ENCODE measurements around the gene HDHD2. TPM values are rescaled to one million over a fixed set of nuclear protein-coding genes. Genes with fewer than 3 reads are reported as not detected.

HDHD2 gene
- total RNA-seq, 4 donors from 2014 or later: 18.9 to 29.3 (median 25.9) TPM

DNA sequence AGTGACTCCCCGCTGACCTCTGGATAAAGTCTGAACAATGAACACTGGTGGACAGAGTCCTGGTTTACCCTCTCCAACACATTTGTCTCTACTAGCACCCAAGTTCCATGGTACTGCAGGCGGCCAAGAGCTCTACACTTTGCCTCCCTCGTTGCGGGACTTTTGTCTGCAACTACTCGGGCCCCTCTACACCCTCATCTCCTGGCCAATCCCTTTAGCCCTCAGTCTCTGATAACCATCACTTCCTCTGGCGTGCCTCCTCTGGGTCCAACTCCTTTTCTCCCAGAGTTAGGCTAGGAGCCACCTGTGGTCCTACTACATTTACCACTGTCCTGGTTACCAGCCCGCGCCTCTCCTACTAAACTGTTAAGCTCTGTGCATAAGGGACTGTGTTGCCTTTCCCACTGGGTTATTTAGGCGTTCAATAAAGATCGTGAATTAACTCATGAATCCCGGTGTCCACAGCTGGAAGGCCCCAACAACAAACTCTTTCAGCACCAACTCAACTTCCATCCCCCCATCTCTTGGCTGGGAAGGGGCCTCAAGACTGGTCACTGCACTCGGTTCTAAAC, 757 bp downstream of the HDHD2 start:
- no peaks in the 10 kb centered on the region for H3K27me3 ChIP-seq
- TF ChIP-seq POLR2A (IDR thresholded peaks at IDR 0.05): no peak
- TF ChIP-seq, protein P1, sequence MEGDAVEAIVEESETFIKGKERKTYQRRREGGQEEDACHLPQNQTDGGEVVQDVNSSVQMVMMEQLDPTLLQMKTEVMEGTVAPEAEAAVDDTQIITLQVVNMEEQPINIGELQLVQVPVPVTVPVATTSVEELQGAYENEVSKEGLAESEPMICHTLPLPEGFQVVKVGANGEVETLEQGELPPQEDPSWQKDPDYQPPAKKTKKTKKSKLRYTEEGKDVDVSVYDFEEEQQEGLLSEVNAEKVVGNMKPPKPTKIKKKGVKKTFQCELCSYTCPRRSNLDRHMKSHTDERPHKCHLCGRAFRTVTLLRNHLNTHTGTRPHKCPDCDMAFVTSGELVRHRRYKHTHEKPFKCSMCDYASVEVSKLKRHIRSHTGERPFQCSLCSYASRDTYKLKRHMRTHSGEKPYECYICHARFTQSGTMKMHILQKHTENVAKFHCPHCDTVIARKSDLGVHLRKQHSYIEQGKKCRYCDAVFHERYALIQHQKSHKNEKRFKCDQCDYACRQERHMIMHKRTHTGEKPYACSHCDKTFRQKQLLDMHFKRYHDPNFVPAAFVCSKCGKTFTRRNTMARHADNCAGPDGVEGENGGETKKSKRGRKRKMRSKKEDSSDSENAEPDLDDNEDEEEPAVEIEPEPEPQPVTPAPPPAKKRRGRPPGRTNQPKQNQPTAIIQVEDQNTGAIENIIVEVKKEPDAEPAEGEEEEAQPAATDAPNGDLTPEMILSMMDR (IDR thresholded peaks at IDR 0.05): no peak
- no peak for TF ChIP-seq EP300 (IDR thresholded peaks at IDR 0.05)
- no peak for TF ChIP-seq POLR2AphosphoS5 (IDR thresholded peaks at IDR 0.05)
- peak overlapping the region; percentile 68 to 91 for H3K4me3 ChIP-seq
- peaks cover 0 to 14% of the 10 kb centered on the region in 2 donors for H3K36me3 ChIP-seq
- H3K4me1 ChIP-seq: peaks cover 0 to 37% (median 17%) of the 10 kb centered on the region in 3 donors
- H3K27ac ChIP-seq: peak overlapping the region; percentile 84 to 96 (median 92)
- no peak for ATAC-seq
- 17 to 25% methylated on average over 9 to 11 of the region's 12 CpGs for WGBS, 2 donors (ENCODE audit: low coverage in 1 of 2)
- no peaks in the 10 kb centered on the region for H3K9me3 ChIP-seq

DNA sequence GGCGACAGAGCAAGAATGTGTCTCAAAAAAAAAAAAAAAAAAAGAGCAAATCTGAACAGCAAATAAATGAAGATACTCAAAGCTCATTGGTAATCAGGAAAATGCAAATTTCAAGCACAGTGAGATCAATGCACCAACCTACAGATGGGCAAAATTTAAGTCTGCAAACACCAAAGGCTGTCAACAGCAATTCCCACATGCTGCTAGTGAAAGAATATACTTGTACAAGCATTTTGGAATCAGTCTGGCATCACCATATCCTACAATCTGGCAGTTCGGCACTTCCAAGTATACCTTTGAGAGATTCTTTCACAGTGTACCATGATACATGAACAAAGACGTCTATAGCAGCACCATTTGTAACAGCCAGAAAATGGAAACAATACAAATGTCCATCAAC, 4.1 kb downstream of the HDHD2 start:
- TF ChIP-seq EP300 (IDR thresholded peaks at IDR 0.05) (no peak), POLR2AphosphoS5 (IDR thresholded peaks at IDR 0.05) (no peak), POLR2A (IDR thresholded peaks at IDR 0.05) (no peak)
- TF ChIP-seq, protein P1 (IDR thresholded peaks at IDR 0.05): no peak
- Histone ChIP-seq H3K4me3 (no peak overlapping the region), H3K9me3 (no peaks in the 10 kb centered on the region), H3K27ac (no peak overlapping the region), H3K36me3 (no peaks in the 10 kb centered on the region), H3K4me1 (peaks cover 0 to 34% (median 14%) of the 10 kb centered on the region in 3 donors), H3K27me3 (no peaks in the 10 kb centered on the region)
- 83 to 86% methylated on average over 2 to 3 of the region's 3 CpGs for WGBS, 2 donors (ENCODE audit: low coverage in 1 of 2)
- no peak for ATAC-seq

DNA sequence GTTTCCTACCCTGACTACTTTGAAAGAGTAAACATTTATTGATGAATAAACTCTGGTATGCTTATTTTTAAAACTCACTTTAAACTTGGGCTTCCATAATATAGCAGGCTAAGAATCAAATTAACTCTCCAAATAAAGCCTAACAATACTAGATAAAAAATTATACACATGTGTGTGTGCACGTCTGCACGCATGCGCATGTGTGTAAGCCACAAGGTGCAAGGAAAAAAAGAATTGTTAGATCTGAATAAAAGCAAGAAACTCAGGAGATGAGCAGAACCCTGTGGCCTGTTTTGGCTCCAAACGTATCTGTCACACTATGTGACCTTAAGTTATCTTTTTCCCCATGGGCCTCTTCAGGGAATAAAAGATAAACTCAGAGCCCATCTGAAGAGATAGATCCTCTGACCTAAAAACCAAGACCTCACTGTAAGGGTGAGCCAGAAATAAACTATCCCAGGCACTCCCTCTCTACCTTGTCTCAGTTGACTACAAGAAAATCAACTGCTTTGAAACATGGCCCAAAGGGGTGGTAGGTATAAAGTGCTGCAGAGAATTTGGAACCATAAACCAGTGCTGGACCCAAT, 6.3 kb downstream of the HDHD2 start:
- ATAC-seq: no peak
- no peak overlapping the region for H3K4me3 ChIP-seq
- no peaks in the 10 kb centered on the region for H3K9me3 ChIP-seq
- 94 to 95% methylated on average over 4 of the region's 4 CpGs for WGBS, 2 donors (ENCODE audit: low coverage in 1 of 2)
- no peaks in the 10 kb centered on the region for H3K27me3 ChIP-seq
- peaks cover 0 to 23% (median 6%) of the 10 kb centered on the region in 3 donors for H3K4me1 ChIP-seq
- H3K36me3 ChIP-seq: no peaks in the 10 kb centered on the region
- TF ChIP-seq, protein P1 (IDR thresholded peaks at IDR 0.05): no peak
- TF ChIP-seq POLR2AphosphoS5 (IDR thresholded peaks at IDR 0.05) (no peak), POLR2A (IDR thresholded peaks at IDR 0.05) (no peak), EP300 (IDR thresholded peaks at IDR 0.05) (no peak)
- H3K27ac ChIP-seq: no peak overlapping the region

DNA sequence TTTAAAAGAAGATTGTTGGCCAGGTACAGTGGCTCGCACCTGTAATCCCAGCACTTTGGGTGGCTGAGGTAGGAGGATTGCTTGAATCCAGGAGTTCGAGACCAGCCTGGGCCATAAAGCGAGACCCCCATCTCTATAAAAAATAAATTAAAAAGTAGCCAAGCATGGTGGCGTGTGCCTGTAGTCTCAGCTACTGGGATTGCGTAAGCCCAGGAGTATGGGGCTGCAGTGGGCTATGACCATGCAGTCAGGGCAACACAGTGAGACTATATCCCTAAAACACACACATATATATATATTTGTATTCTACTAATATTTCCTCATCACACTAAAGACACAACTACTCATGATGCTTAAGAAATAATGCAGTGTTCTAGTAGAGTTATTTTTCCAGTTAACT, 7.1 kb downstream of the HDHD2 start:
- peaks cover 0 to 15% (median 0%) of the 10 kb centered on the region in 3 donors for H3K4me1 ChIP-seq
- H3K36me3 ChIP-seq: no peaks in the 10 kb centered on the region
- ATAC-seq: no peak
- no peak overlapping the region for H3K4me3 ChIP-seq
- no peaks in the 10 kb centered on the region for H3K9me3 ChIP-seq
- 95 to 96% methylated on average over 4 to 5 of the region's 5 CpGs for WGBS, 2 donors (ENCODE audit: low coverage in 1 of 2)
- no peak overlapping the region for H3K27ac ChIP-seq
- H3K27me3 ChIP-seq: no peaks in the 10 kb centered on the region
- TF ChIP-seq EP300 (IDR thresholded peaks at IDR 0.05) (no peak), POLR2AphosphoS5 (IDR thresholded peaks at IDR 0.05) (no peak), POLR2A (IDR thresholded peaks at IDR 0.05) (no peak)
- TF ChIP-seq, protein P1 (IDR thresholded peaks at IDR 0.05): no peak

DNA sequence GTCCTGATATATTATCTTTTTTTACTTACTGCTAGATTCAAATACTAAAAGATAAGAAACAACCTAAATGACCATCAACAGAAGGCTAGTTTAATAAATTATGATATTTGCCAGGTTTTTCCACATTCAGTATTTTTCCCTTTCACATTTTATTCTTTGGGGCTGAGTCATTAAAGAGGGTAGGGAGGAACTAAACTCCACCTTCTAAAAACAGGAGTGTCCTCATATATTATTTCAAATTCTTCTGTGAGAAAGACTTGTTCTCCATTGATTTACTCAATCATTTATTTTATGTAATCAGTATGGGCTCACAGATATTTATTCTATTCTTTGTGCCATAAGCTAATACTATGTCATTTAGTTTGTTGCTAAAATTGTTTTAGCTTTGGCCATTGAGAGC, 9.0 kb downstream of the HDHD2 start:
- H3K4me1 ChIP-seq: no peaks in the 10 kb centered on the region
- ATAC-seq: no peak
- no peaks in the 10 kb centered on the region for H3K27me3 ChIP-seq
- no peak overlapping the region for H3K4me3 ChIP-seq
- peaks cover 0 to 8% of the 10 kb centered on the region in 2 donors for H3K36me3 ChIP-seq
- H3K27ac ChIP-seq: no peak overlapping the region
- H3K9me3 ChIP-seq: no peaks in the 10 kb centered on the region
- no peak for TF ChIP-seq EP300 (IDR thresholded peaks at IDR 0.05)
